Kidney (tissue), 14 donors: ENCODE measurements around the gene TMTC1. TPM values are rescaled to one million over a fixed set of nuclear protein-coding genes. Genes with fewer than 3 reads are reported as not detected.

ENCODE experiments used
- DNase-seq, 5 donors: peaks; one replicate each; pipeline ENCODE4 v3.0.0-alpha.2; 2013 to 2020
- FAIRE-seq: peaks from 2 replicates; lab custom pipeline; 2012; peaks lifted over from hg19 to GRCh38; lab: Jason Lieb, UNC
- H3K27ac ChIP-seq, 2 donors: one replicate each; pipeline ENCODE4 v1.7.0; 2013; ENCODE audit warnings: low read depth in 2 of 2, low read length in 2 of 2, inconsistent platforms in 1 of 2
- H3K27me3 ChIP-seq: one replicate; pipeline ENCODE4 v1.7.1; 2013; ENCODE audit warnings: low read length, inconsistent platforms; ENCODE audit not compliant: control insufficient read depth, insufficient read depth
- H3K36me3 ChIP-seq, 3 donors: one replicate each; pipeline versions ENCODE4 v1.7.0 to v1.7.1; 2013; ENCODE audit warnings: low read length in 3 of 3, control low read depth in 1 of 3, inconsistent platforms in 1 of 3; ENCODE audit not compliant: insufficient read depth in 3 of 3, control insufficient read depth in 2 of 3
- H3K4me1 ChIP-seq, 3 donors: one replicate each; pipeline versions ENCODE4 v1.7.0 to v1.7.1; 2013; ENCODE audit warnings: low read length in 3 of 3, inconsistent platforms in 1 of 3, low read depth in 1 of 3; ENCODE audit not compliant: control insufficient read depth in 2 of 3, insufficient read depth in 2 of 3
- H3K4me3 ChIP-seq, 3 donors: one replicate each; pipeline versions ENCODE4 v1.7.0 to v1.8.1; 2013; ENCODE audit warnings: low read length in 3 of 3, control low read depth in 1 of 3, inconsistent platforms in 1 of 3
- H3K9ac ChIP-seq, 3 donors: one replicate each; pipeline versions ENCODE4 v1.7.0 to v1.7.1; 2013; ENCODE audit warnings: low read length in 3 of 3, control low read depth in 1 of 3, inconsistent platforms in 1 of 3
- H3K9me3 ChIP-seq, 3 donors: one replicate each; pipeline versions ENCODE4 v1.7.0 to v1.7.1; 2013; ENCODE audit warnings: low read length in 3 of 3, control low read depth in 1 of 3, inconsistent platforms in 1 of 3; ENCODE audit not compliant: control insufficient read depth in 2 of 3, insufficient read depth in 1 of 3
- CTCF ChIP-seq: IDR thresholded peaks from 3 replicates; pipeline ENCODE4 v1.5.1; 2012; ENCODE audit warnings: mild to moderate bottlenecking, moderate library complexity, borderline replicate concordance; ENCODE audit not compliant: insufficient read depth; ENCODE audit errors: extremely low read depth
- intact Hi-C: fragments of 100-400 bp; cut with DNase I; formaldehyde crosslinking; loops from one replicate; pipeline ENCODE4 v1.11.1; 2022
- polyA plus RNA-seq: library from polyadenylated mRNA; stranded (reverse); fragments of 350-450 nt; fragmentation: Illumina TruSeq; extraction: RNeasy Lipid Tissue Mini Kit (QIAGEN cat#74804); gene quantifications from one replicate; pipeline ENCODE4 v1.2.3, GENCODE V29; 2014; ENCODE audit warnings: low read depth, low replicate concordance; ENCODE audit not compliant: insufficient read depth
- total RNA-seq: library from RNA; stranded (reverse); fragmentation: NEBNext Ultra II Directional; extraction: Animal tissue kit (Norgen Biotek cat#: 25700); gene quantifications from one replicate; pipeline ENCODE4 v1.2.1, GENCODE V29; 2021
- donor health status: control.
- donor health status: control.
- donor health status: control.
- donor health status: control.
- donor health status: control.
- donor health status: DM: yes; HTN: yes; CAD: no.
- donor health status: Normal renal cell carcinoma (clear cell type).

The TMTC1 gene
- total and polyA plus RNA-seq, 2 donors from 2014 or later = 10.9 to 58.8 TPM

- peak overlapping the region in 1 of 2 donors; percentile 56 for H3K27ac ChIP-seq
Measured at GRCh38 chr12:29781705-29782266, 2.0 kb downstream of the TMTC1 start.

GRCh38 chr12:29781188-29781587 lies 2.6 kb downstream of the TMTC1 start:
- peak in 1 of 5 donors; percentile 26 for DNase-seq
- Histone ChIP-seq H3K9ac (peak overlapping the region in 1 of 3 donors; percentile 19), H3K27me3 (no peaks in the 10 kb centered on the region), H3K27ac (no peak overlapping the region), H3K4me1 (peaks cover 0 to 3% (median 0%) of the 10 kb centered on the region in 3 donors), H3K4me3 (peak overlapping the region; percentile 45 to 83 (median 77)), H3K36me3 (no peaks in the 10 kb centered on the region), H3K9me3 (peaks cover 0 to 6% (median 0%) of the 10 kb centered on the region in 3 donors)
- no peak for TF ChIP-seq CTCF
- FAIRE-seq = no peak
- intact Hi-C loops = no loop called here

More at GRCh38 chr12:29781705-29782266, 2.0 kb downstream of the TMTC1 start:
- DNase-seq (no peak), FAIRE-seq (no peak)
- Histone ChIP-seq H3K36me3 (no peaks in the 10 kb centered on the region), H3K9ac (peak overlapping the region in 2 of 3 donors; percentile 47 to 61), H3K4me1 (peaks cover 0 to 3% (median 0%) of the 10 kb centered on the region in 3 donors), H3K4me3 (peak overlapping the region; percentile 56 to 83 (median 77)), H3K9me3 (peaks cover 0 to 6% (median 0%) of the 10 kb centered on the region in 3 donors), H3K27me3 (no peaks in the 10 kb centered on the region)
- TF ChIP-seq CTCF = no peak
- intact Hi-C loops = no loop called here

- Histone ChIP-seq H3K27me3 (no peaks in the 10 kb centered on the region), H3K27ac (no peak overlapping the region), H3K9ac (no peak overlapping the region), H3K4me1 (peaks cover 0 to 3% (median 0%) of the 10 kb centered on the region in 3 donors), H3K4me3 (peak overlapping the region in 1 of 3 donors; percentile 27), H3K9me3 (peaks cover 0 to 6% (median 0%) of the 10 kb centered on the region in 3 donors), H3K36me3 (no peaks in the 10 kb centered on the region)
- DNase-seq = no peak
- intact Hi-C loops = no loop called here
- TF ChIP-seq CTCF = no peak
- FAIRE-seq = no peak
Measured at GRCh38 chr12:29780084-29780483, 3.7 kb downstream of the TMTC1 start.
